Endothelial cell of umbilical vein (primary cell): Measurements from ENCODE around the gene CC2D1A. TPM values are rescaled to one million over a fixed set of nuclear protein-coding genes. Genes with fewer than 3 reads are reported as not detected.

Experiments used
- BruUV-seq: library from RNA; stranded (reverse); fragments of 400-500 nt; replicated peaks from 2 replicates; lab custom pipeline; 2021; lab: Mats Ljungman, UMichigan
- CTCF ChIA-PET: fragments of 300-600, 350-600 bp; sonication (Branson Sonifier 250); formaldehyde crosslinking; loops from one replicate; lab custom pipeline; 2021; ENCODE audit warnings: antibody characterized with exemption, inconsistent platforms; lab: Charles Lee
- POLR2A ChIA-PET: fragments of 300-600, 350-600 bp; sonication (Branson Sonifier 250); formaldehyde crosslinking; loops from one replicate; lab custom pipeline; 2021; ENCODE audit warnings: antibody characterized with exemption, inconsistent platforms; lab: Charles Lee
- DNase-seq: peaks from one replicate; pipeline ENCODE4 v3.0.0-alpha.2; 2011; ENCODE audit warnings: low read depth, low spot score
- FAIRE-seq: peaks from 2 replicates; lab custom pipeline; 2011; peaks lifted over from hg19 to GRCh38; lab: Jason Lieb, UNC
- H2AFZ ChIP-seq: 2 replicates; pipeline ENCODE4 v1.6.0; 2012; ENCODE audit warnings: low read depth, low read length, control low read depth, inconsistent platforms
- H3K27ac ChIP-seq: 2 replicates; pipeline ENCODE4 v1.5.1; 2011; ENCODE audit warnings: low read depth, mild to moderate bottlenecking, control low read depth, low read length, moderate library complexity; ENCODE audit not compliant: insufficient read depth
- H3K27me3 ChIP-seq, 2 experiments: 2 replicates each; pipeline versions ENCODE4 v1.6.0 to v1.6.1; 2011; ENCODE audit warnings: low read length in 2 of 2, mixed read lengths in 1 of 2; ENCODE audit not compliant: control insufficient read depth in 2 of 2, insufficient read depth in 2 of 2
- H3K36me3 ChIP-seq, 2 experiments: 2 replicates in 1 of 2; 3 replicates in 1 of 2; pipeline ENCODE4 v1.5.1; 2011; ENCODE audit warnings: low read length in 2 of 2, mild to moderate bottlenecking in 1 of 2, moderate library complexity in 1 of 2; ENCODE audit not compliant: control insufficient read depth in 2 of 2, insufficient read depth in 2 of 2; ENCODE audit errors: extremely low read depth in 1 of 2
- H3K4me1 ChIP-seq: 3 replicates; pipeline ENCODE4 v1.5.1; 2011; ENCODE audit warnings: mild to moderate bottlenecking, low read length; ENCODE audit not compliant: control insufficient read depth, insufficient read depth; ENCODE audit errors: extremely low read depth
- H3K4me2 ChIP-seq: 2 replicates; pipeline ENCODE4 v1.6.1; 2011; ENCODE audit warnings: low read length, control low read depth, mixed read lengths; ENCODE audit not compliant: insufficient read depth
- H3K4me3 ChIP-seq, 3 experiments: fragments of 200-600 bp in 1 of 3; sonication (generic), shearing (Covaris generic) in 1 of 3; replicated peaks in 1 of 3; 2 replicates each; pipeline ENCODE4 v1.5.1; 2011 to 2016; ENCODE audit warnings: control low read depth in 3 of 3, low read length in 3 of 3, mild to moderate bottlenecking in 2 of 3, inconsistent platforms in 1 of 3, low read depth in 1 of 3, moderate library complexity in 1 of 3; ENCODE audit not compliant: insufficient read depth in 1 of 3
- H3K79me2 ChIP-seq: 2 replicates; pipeline ENCODE4 v1.6.0; 2012; ENCODE audit warnings: low read length, inconsistent platforms; ENCODE audit not compliant: control insufficient read depth, insufficient read depth
- H3K9ac ChIP-seq: replicated peaks from 2 replicates; pipeline ENCODE3; 2011; ENCODE audit warnings: low read length, control low read depth; ENCODE audit not compliant: insufficient read depth; ENCODE audit errors: extremely low read depth
- H3K9me1 ChIP-seq: replicated peaks from 3 replicates; pipeline ENCODE4 v1.6.0; 2011; ENCODE audit warnings: mild to moderate bottlenecking, low read length; ENCODE audit not compliant: control insufficient read depth, insufficient read depth; ENCODE audit errors: extremely low read depth
- H3K9me3 ChIP-seq: replicated peaks from 2 replicates; pipeline ENCODE4 v1.5.1; 2012; ENCODE audit warnings: low read length, inconsistent platforms; ENCODE audit not compliant: control insufficient read depth, insufficient read depth
- H4K20me1 ChIP-seq: replicated peaks from 2 replicates; pipeline ENCODE3; 2011; ENCODE audit warnings: mild to moderate bottlenecking, low read length; ENCODE audit not compliant: control insufficient read depth, insufficient read depth; ENCODE audit errors: extremely low read depth
- CTCF ChIP-seq, 2 donors: IDR thresholded peaks; 1 replicate in 1 of 2; 2 replicates in 1 of 2; pipeline ENCODE4 v1.5.1; 2011; ENCODE audit warnings: low read length in 2 of 2, mild to moderate bottlenecking in 2 of 2, moderate library complexity in 2 of 2, control low read depth in 1 of 2, inconsistent platforms in 1 of 2, low read depth in 1 of 2; ENCODE audit not compliant: insufficient read depth in 1 of 2; ENCODE audit errors: extremely low read depth in 1 of 2
- EZH2 ChIP-seq: IDR thresholded peaks from 2 replicates; pipeline ENCODE4 v1.6.1; 2012; ENCODE audit warnings: borderline replicate concordance, low read depth, mild to moderate bottlenecking, moderate library complexity, low read length, inconsistent platforms; ENCODE audit not compliant: severe bottlenecking
- FOS ChIP-seq: IDR thresholded peaks from 2 replicates; pipeline ENCODE4 v1.6.1; 2011; ENCODE audit warnings: mild to moderate bottlenecking, low read length, moderate library complexity, borderline replicate concordance; ENCODE audit not compliant: insufficient read depth
- GATA2 ChIP-seq: IDR thresholded peaks from 2 replicates; pipeline ENCODE4 v1.7.0; 2011; ENCODE audit warnings: low read depth, mild to moderate bottlenecking, moderate library complexity, mixed read lengths, low read length; ENCODE audit not compliant: insufficient read length, insufficient read depth
- JUN ChIP-seq: IDR thresholded peaks from 2 replicates; pipeline ENCODE4 v1.6.1; 2011; ENCODE audit warnings: borderline replicate concordance, low read depth; ENCODE audit not compliant: insufficient read length, insufficient read depth
- MAX ChIP-seq: IDR thresholded peaks from 2 replicates; pipeline ENCODE4 v1.6.1; 2011; ENCODE audit not compliant: insufficient read depth, insufficient read length
- MYC ChIP-seq: IDR thresholded peaks from one replicate; pipeline ENCODE4 v1.6.1; 2011; ENCODE audit warnings: mild to moderate bottlenecking, low read depth, low read length
- POLR2A ChIP-seq: IDR thresholded peaks from 2 replicates; pipeline ENCODE4 v1.6.1; 2012; ENCODE audit warnings: low read depth, mild to moderate bottlenecking, control low read depth, low read length
- POLR2AphosphoS5 ChIP-seq: IDR thresholded peaks from 2 replicates; pipeline ENCODE4 v1.6.1; 2012; ENCODE audit warnings: low read depth, mild to moderate bottlenecking, control low read depth, low read length, moderate library complexity; ENCODE audit not compliant: insufficient read depth
- dilution Hi-C: fragments of 300-500 bp; cut with MboI; formaldehyde crosslinking; loops from one replicate; pipeline ENCODE4 v1.15.0; 2019; ENCODE audit warnings: low sequenced_read_pairs; ENCODE audit not compliant: extremely low pct_ligation_motif_present
- intact Hi-C: fragments of 100-400 bp; cut with micrococcal nuclease; formaldehyde crosslinking; loops from one replicate; pipeline ENCODE4 v1.10.0; 2022
- polyA plus RNA-seq, 4 experiments: library from polyadenylated mRNA; depleted of rRNA in 3 of 4; stranded (reverse) in 3 of 4; unstranded in 1 of 4; fragments of >200 nt; gene quantifications; 2 replicates each; pipeline versions ENCODE4 v1.2.1 to v1.2.3, GENCODE V29; 2011 to 2012; ENCODE audit warnings: missing spikeins in 1 of 4
- total RNA-seq: library from RNA; stranded (reverse); gene quantifications from 2 replicates; pipeline ENCODE4 v1.2.3, GENCODE V29; 2021

Gene CC2D1A
- total and polyA plus RNA-seq, 2 donors (not counting 3 experiments of a cell fraction or from before 2014, with no cell fraction given), result 13.6 to 33.7 TPM

DNA sequence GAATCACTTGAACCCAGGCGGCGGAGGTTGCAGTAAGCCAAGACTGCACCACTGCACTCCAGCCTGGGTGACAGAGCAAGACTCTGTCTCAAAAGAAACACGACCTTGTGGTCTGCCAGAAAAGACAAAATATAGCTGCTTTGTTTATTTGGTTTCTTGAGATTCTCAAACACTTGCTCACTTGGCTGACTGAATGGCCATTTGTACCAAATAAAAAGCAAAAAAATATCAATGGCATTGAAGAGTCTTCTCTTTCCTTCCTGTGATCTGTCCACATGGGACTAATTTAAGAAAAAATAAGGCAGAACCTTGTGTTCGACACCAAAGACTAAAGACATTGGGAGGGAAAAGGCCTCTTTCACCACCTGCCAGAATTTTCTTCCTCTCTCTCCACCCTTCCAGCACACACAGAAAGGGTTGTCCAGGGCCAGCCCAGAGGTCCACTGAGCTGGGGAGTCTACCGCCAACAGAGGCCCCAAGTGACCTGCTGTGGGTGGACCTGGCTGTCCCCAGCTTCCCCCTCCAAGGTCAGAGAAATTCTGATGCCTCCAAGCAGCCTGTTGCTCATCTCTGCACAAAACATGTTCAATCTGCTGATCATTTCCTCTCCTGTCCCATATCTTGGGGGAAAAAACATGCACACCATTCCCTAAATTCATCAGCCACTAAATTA, 6.0 kb upstream of the CC2D1A start:
- H3K4me1 ChIP-seq, result no peaks in the 10 kb centered on the region
- H3K9me3 ChIP-seq, result no peaks in the 10 kb centered on the region
- no peaks in the 10 kb centered on the region for H3K79me2 ChIP-seq
- no peaks in the 10 kb centered on the region for H3K27me3 ChIP-seq
- TF ChIP-seq CTCF (IDR thresholded peaks at IDR 0.05; ENCODE audit: extremely low read depth in 1 of 2, insufficient read depth in 1 of 2, low read depth in 1 of 2, low read length in 2 of 2), result no peak
- TF ChIP-seq POLR2AphosphoS5, result no peak
- TF ChIP-seq MAX, result no peak
- TF ChIP-seq JUN, result no peak
- no peak for TF ChIP-seq GATA2
- no peak for TF ChIP-seq EZH2
- TF ChIP-seq MYC, result no peak
- no peak for TF ChIP-seq POLR2A
- TF ChIP-seq FOS, result no peak
- POLR2A ChIA-PET, result no interaction called here
- H2AFZ ChIP-seq, result no peak overlapping the region
- no peak overlapping the region for H3K4me3 ChIP-seq
- intact Hi-C loops (no loop called here), dilution Hi-C loops (no loop called here)
- H3K36me3 ChIP-seq, result no peaks in the 10 kb centered on the region
- no peak overlapping the region for H3K27ac ChIP-seq
- no peak overlapping the region for H3K9ac ChIP-seq
- no peak for DNase-seq
- CTCF ChIA-PET, result interaction anchor here (1.2 kb wide), 1 partner anchor 159 kb away, joined by 4 read pairs; no protein-coding TSS in a partner anchor
- BruUV-seq, result no TSS peak
- H3K9me1 ChIP-seq, result no peaks in the 10 kb centered on the region
- H3K4me2 ChIP-seq, result no peak overlapping the region
- no peak for FAIRE-seq
- no peaks in the 10 kb centered on the region for H4K20me1 ChIP-seq
